A549 (cell line): ENCODE results near the gene MIPOL1. TPM values are rescaled to one million over a fixed set of nuclear protein-coding genes. Genes with fewer than 3 reads are reported as not detected.

Experiments
- ATAC-seq, 2 experiments: fragments of 200-7000 bp in 1 of 2; fragments of >200 bp in 1 of 2; cut with Nextera tagmentation in 1 of 2; cut with Tn5 transposase in 1 of 2; 3 replicates each; pipeline versions ENCODE4 v1.8.0 to v1.9.1; 2018 to 2020; ENCODE audit warnings: mild to moderate bottlenecking in 1 of 2, moderate library complexity in 1 of 2
- CTCF ChIA-PET: fragments of 300-600 bp; sonication (Branson Sonifier 250); formaldehyde crosslinking; extraction: SDS; loops from one replicate; lab custom pipeline; 2021; ENCODE audit warnings: antibody characterized with exemption, inconsistent platforms; lab: Yijun Ruan, JAX
- POLR2A ChIA-PET: fragments of 350-600 bp; formaldehyde crosslinking; extraction: SDS; loops from one replicate; lab custom pipeline; 2021; ENCODE audit warnings: antibody characterized with exemption, inconsistent platforms; lab: Yijun Ruan, JAX
- DNase-seq, 2 experiments: peaks; one replicate each; pipeline versions ENCODE4 v3.0.0 to v3.0.0-alpha.2; 2011 to 2016; ENCODE audit warnings: low read depth in 1 of 2, low spot score in 1 of 2
- FAIRE-seq: peaks from 2 replicates; lab custom pipeline; 2011; peaks lifted over from hg19 to GRCh38; lab: Jason Lieb, UNC
- H3K27ac ChIP-seq, 2 experiments: fragments of >200 bp; sonication (Bioruptor Twin); formaldehyde crosslinking; 3 replicates each; pipeline ENCODE4 v1.5.1; 2016 to 2017
- H3K4me1 ChIP-seq: fragments of >200 bp; sonication (Bioruptor Twin); formaldehyde crosslinking; 3 replicates; pipeline ENCODE4 v1.6.1; 2016
- H3K4me2 ChIP-seq: fragments of >200 bp; sonication (Bioruptor Twin); formaldehyde crosslinking; 3 replicates; pipeline ENCODE4 v1.6.1; 2016
- H3K4me3 ChIP-seq: fragments of >200 bp; sonication (Bioruptor Twin); formaldehyde crosslinking; 3 replicates; pipeline ENCODE4 v1.5.1; 2016
- H3K9me3 ChIP-seq: fragments of >200 bp; sonication (Bioruptor Twin); formaldehyde crosslinking; 3 replicates; pipeline ENCODE4 v1.6.1; 2016
- CBX2 ChIP-seq: fragments of 200-600 bp; sonication (generic); IDR thresholded peaks from 2 replicates; pipeline ENCODE4 v1.6.1; 2016; ENCODE audit warnings: low read depth, mild to moderate bottlenecking, borderline replicate concordance
- CHD2 ChIP-seq: fragments of 150-350 bp; IDR thresholded peaks from 2 replicates; pipeline ENCODE4 v1.6.1; 2014; ENCODE audit warnings: low read length; ENCODE audit not compliant: partially characterized antibody
- FOSL2 ChIP-seq, 2 experiments: fragments of 450-650 bp in 1 of 2; fragments of >200 bp in 1 of 2; sonication (Bioruptor Twin) in 1 of 2; formaldehyde crosslinking; IDR thresholded peaks; 2 replicates each; pipeline versions ENCODE4 v1.5.0 to v1.6.1; 2016 to 2020; ENCODE audit warnings: mild to moderate bottlenecking in 1 of 2, moderate library complexity in 1 of 2
- FOXS1 ChIP-seq: fragments of 250-450 bp; sonication (Bioruptor Pico); IDR thresholded peaks from 2 replicates; pipeline ENCODE4 v1.5.0; 2020; ENCODE audit warnings: mild to moderate bottlenecking, moderate library complexity
- HES2 ChIP-seq: fragments of >200 bp; sonication (Bioruptor Twin); formaldehyde crosslinking; IDR thresholded peaks from 2 replicates; pipeline ENCODE4 v1.6.1; 2016
- HOXA7 ChIP-seq: fragments of 250-450 bp; sonication (Bioruptor Pico); IDR thresholded peaks from 2 replicates; pipeline ENCODE4 v1.5.0; 2020; ENCODE audit warnings: mild to moderate bottlenecking, moderate library complexity
- HOXB13 ChIP-seq: fragments of 250-450 bp; sonication (Bioruptor Pico); IDR thresholded peaks from 2 replicates; pipeline ENCODE4 v1.5.0; 2020; ENCODE audit warnings: low read depth, mild to moderate bottlenecking, moderate library complexity
- MAFK ChIP-seq: fragments of 450-650 bp; IDR thresholded peaks from 2 replicates; pipeline ENCODE4 v1.6.1; 2014; ENCODE audit not compliant: partially characterized antibody
- NFE2L2 ChIP-seq: fragments of 150-350 bp; conservative IDR thresholded peaks from 2 replicates; pipeline ENCODE4 v1.6.1; 2014; ENCODE audit warnings: low read length
- NR3C1 ChIP-seq: fragments of >200 bp; sonication (Bioruptor Twin); formaldehyde crosslinking; IDR thresholded peaks from 3 replicates; pipeline ENCODE4 v1.6.1; 2017
- PHF8 ChIP-seq: fragments of 200-600 bp; sonication (generic); IDR thresholded peaks from 2 replicates; pipeline ENCODE4 v1.6.1; 2016; ENCODE audit warnings: low read depth, mild to moderate bottlenecking, antibody characterized with exemption, moderate library complexity, borderline replicate concordance
- RCOR1 ChIP-seq: fragments of 150-350 bp; IDR thresholded peaks from 2 replicates; pipeline ENCODE4 v1.6.1; 2014; ENCODE audit warnings: antibody characterized with exemption, low read length, low read depth
- REST ChIP-seq: fragments of 200-600 bp; sonication (generic); IDR thresholded peaks from 2 replicates; pipeline ENCODE4 v1.6.1; 2016; ENCODE audit warnings: antibody characterized with exemption, mild to moderate bottlenecking, moderate library complexity
- USF2 ChIP-seq: fragments of 450-650 bp; IDR thresholded peaks from 2 replicates; pipeline ENCODE4 v1.6.1; 2014; ENCODE audit warnings: antibody characterized with exemption
- ZFP36 ChIP-seq: fragments of 450-650 bp; IDR thresholded peaks from 2 replicates; pipeline ENCODE4 v1.6.1; 2014; ENCODE audit warnings: borderline replicate concordance; ENCODE audit not compliant: partially characterized antibody
- ZSCAN20 ChIP-seq: fragments of 250-450 bp; sonication (Bioruptor Pico); IDR thresholded peaks from 2 replicates; pipeline ENCODE4 v1.8.0; 2022; ENCODE audit warnings: mild to moderate bottlenecking, moderate library complexity
- WGBS: methylation state at CpG from one replicate; pipeline ENCODE4 v1.1.6; 2017; ENCODE audit errors: missing lambda C conversion rate; 5-methylcytosine and 5-hydroxymethylcytosine counted together
- polyA plus RNA-seq, 4 experiments: library from polyadenylated mRNA; depleted of rRNA in 3 of 4; stranded (reverse); fragments of >200 nt; fragmentation: RNase III in 1 of 4; extraction: RNeasy Plus Mini Kit Qiagen cat#74134 plus additional on column Dnase treatment in 1 of 4; gene quantifications; 2 replicates in 3 of 4; 3 replicates in 1 of 4; pipeline ENCODE4 v1.2.3, GENCODE V29; 2011 to 2017
- TF ChIP-seq, protein P1 (sequence below): IDR thresholded peaks from 2 replicates; pipeline ENCODE4 v1.6.1; 2012
- TF ChIP-seq, protein P2 (sequence below): fragments of 250-450 bp; sonication (Bioruptor Pico); IDR thresholded peaks from 2 replicates; pipeline ENCODE4 v1.5.0; 2021; ENCODE audit warnings: mild to moderate bottlenecking, moderate library complexity, borderline replicate concordance

The MIPOL1 gene
- polyA plus RNA-seq, 2 of the 4 experiments (the other 2 are of a cell fraction): 5.2 to 13.4 TPM

GRCh38 chr14:37508503-37508902 is 310.8 kb downstream of the MIPOL1 start (continued):
- no peak for TF ChIP-seq USF2
- TF ChIP-seq ZSCAN20 (CRISPR knock-in tag): no peak
- TF ChIP-seq HES2: no peak

DNA sequence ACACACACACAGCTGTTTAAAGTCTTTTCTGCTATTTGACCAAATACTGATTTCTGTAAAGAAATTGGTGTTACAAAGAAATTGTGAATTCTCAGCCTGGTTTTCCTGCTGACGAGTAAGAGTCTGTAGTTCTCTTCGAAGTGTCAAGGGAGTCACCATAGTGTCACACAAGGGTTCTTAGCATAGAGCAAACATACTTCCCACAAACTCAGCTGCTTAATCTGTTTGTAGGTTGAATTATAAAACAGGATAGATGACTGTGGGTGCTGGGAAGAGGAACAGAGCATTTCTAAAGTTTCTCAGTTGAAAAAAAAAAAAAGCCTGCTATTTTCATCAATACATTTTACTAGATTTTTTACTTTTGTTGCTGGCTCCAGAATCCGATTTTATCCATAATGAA is 314.4 kb downstream of the MIPOL1 start:
- POLR2A ChIA-PET: no interaction called here
- TF ChIP-seq PHF8: no peak
- TF ChIP-seq, protein P1, sequence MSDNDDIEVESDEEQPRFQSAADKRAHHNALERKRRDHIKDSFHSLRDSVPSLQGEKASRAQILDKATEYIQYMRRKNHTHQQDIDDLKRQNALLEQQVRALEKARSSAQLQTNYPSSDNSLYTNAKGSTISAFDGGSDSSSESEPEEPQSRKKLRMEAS: no peak
- no peak for TF ChIP-seq ZFP36
- TF ChIP-seq NFE2L2: no peak
- TF ChIP-seq FOSL2 (IDR thresholded peaks at IDR 0.05): no peak
- no peak for TF ChIP-seq FOSL2 (CRISPR knock-in tag; IDR thresholded peaks at IDR 0.05)
- TF ChIP-seq CBX2: no peak
- no peak for TF ChIP-seq REST
- TF ChIP-seq HOXB13 (CRISPR knock-in tag): no peak
- TF ChIP-seq HOXA7 (CRISPR knock-in tag): no peak
- TF ChIP-seq CHD2: no peak
- TF ChIP-seq MAFK: no peak
- TF ChIP-seq, protein P2, sequence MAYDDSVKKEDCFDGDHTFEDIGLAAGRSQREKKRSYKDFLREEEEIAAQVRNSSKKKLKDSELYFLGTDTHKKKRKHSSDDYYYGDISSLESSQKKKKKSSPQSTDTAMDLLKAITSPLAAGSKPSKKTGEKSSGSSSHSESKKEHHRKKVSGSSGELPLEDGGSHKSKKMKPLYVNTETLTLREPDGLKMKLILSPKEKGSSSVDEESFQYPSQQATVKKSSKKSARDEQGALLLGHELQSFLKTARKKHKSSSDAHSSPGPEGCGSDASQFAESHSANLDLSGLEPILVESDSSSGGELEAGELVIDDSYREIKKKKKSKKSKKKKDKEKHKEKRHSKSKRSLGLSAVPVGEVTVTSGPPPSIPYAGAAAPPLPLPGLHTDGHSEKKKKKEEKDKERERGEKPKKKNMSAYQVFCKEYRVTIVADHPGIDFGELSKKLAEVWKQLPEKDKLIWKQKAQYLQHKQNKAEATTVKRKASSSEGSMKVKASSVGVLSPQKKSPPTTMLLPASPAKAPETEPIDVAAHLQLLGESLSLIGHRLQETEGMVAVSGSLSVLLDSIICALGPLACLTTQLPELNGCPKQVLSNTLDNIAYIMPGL: no peak
- no peak for TF ChIP-seq FOXS1
- no peak for TF ChIP-seq ZSCAN20 (CRISPR knock-in tag)
- no peak for TF ChIP-seq RCOR1
- no peak for TF ChIP-seq USF2
- no peak for TF ChIP-seq NR3C1
- no peak for FAIRE-seq
- no peak overlapping the region for H3K27ac ChIP-seq
- no peak overlapping the region for H3K4me2 ChIP-seq
- 87% methylated on average over 3 of the region's 3 CpGs for WGBS
- CTCF ChIA-PET: no interaction called here
- no peak for ATAC-seq
- no peaks in the 10 kb centered on the region for H3K9me3 ChIP-seq
- no peak for DNase-seq
- H3K4me3 ChIP-seq: no peak overlapping the region
- no peaks in the 10 kb centered on the region for H3K4me1 ChIP-seq
